Measurements from ENCODE around the gene GINS2. TPM values are rescaled to one million over a fixed set of nuclear protein-coding genes. Genes with fewer than 3 reads are reported as not detected.

The GINS2 gene
- total RNA-seq, 2 experiments from 2014 or later = 1.1 to 1.4 TPM

- intact Hi-C loops (cut with DNase I, micrococcal nuclease) = no loop called here
- no peak for DNase-seq
- Histone ChIP-seq H3K4me3 (ENCODE audit: low read length) (no peak overlapping the region), H3K27me3 (ENCODE audit: control insufficient read depth in 1 of 2, insufficient read depth in 2 of 2, low read length in 2 of 2) (no peaks in the 10 kb centered on the region), H3K9me3 (ENCODE audit: control insufficient read depth in 1 of 2, insufficient read depth in 1 of 2, low read length in 2 of 2) (peaks cover 0 to 11% of the 10 kb centered on the region in 2 experiments), H3K4me1 (ENCODE audit: insufficient read depth, low read length) (peaks cover 7% of the 10 kb centered on the region), H3K27ac (ENCODE audit: low read depth in 1 of 2, low read length in 2 of 2) (no peak overlapping the region), H3K36me3 (ENCODE audit: insufficient read depth, low read length) (peaks cover 13% of the 10 kb centered on the region)
- peaks cover 3% of the 10 kb centered on the region for H3K36me3 Mint-ChIP-seq (ENCODE audit: low read depth)
- CTCF ChIA-PET = interaction anchor here (1.2 kb wide), 1 partner anchor 10 kb away, joined by 4 read pairs; no protein-coding TSS in a partner anchor
- no peaks in the 10 kb centered on the region for H3K27me3 Mint-ChIP-seq
- POLR2A ChIA-PET = no interaction called here
- H3K4me1 Mint-ChIP-seq (ENCODE audit: low read depth) = no peaks in the 10 kb centered on the region
- TF ChIP-seq, protein P1, sequence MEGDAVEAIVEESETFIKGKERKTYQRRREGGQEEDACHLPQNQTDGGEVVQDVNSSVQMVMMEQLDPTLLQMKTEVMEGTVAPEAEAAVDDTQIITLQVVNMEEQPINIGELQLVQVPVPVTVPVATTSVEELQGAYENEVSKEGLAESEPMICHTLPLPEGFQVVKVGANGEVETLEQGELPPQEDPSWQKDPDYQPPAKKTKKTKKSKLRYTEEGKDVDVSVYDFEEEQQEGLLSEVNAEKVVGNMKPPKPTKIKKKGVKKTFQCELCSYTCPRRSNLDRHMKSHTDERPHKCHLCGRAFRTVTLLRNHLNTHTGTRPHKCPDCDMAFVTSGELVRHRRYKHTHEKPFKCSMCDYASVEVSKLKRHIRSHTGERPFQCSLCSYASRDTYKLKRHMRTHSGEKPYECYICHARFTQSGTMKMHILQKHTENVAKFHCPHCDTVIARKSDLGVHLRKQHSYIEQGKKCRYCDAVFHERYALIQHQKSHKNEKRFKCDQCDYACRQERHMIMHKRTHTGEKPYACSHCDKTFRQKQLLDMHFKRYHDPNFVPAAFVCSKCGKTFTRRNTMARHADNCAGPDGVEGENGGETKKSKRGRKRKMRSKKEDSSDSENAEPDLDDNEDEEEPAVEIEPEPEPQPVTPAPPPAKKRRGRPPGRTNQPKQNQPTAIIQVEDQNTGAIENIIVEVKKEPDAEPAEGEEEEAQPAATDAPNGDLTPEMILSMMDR (IDR thresholded peaks at IDR 0.05) = no peak
- no peak for ATAC-seq (ENCODE audit: poor library complexity)
- no peaks in the 10 kb centered on the region for H3K9me3 Mint-ChIP-seq
- no peak overlapping the region for H3K27ac Mint-ChIP-seq
- no peak overlapping the region for H3K4me3 Mint-ChIP-seq
Observed at GRCh38 chr16:85649411-85650134, 39.2 kb downstream of the GINS2 start.

DNA sequence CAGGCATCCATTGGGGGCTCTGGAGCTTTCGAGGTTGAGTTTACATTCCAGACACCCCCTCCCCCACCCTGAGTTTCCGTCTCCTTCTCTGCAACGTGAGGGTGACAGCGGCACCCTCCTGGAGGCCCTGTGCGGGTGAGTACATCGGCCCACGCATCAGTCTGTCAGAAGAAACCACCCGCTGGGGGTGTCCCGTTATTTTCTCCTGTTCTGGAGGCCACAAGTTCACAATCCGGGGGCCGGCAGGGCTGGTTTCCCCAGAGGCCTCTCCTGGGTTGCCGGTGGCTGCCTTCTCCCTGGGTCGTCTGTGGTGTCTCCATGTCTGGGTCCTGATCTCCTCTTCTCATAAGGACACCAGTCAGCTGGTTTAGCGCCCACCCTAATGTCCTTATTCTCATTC lies 39.9 kb downstream of the GINS2 start:
- ATAC-seq (ENCODE audit: poor library complexity) (no peak), DNase-seq (no peak)
- intact Hi-C loops (cut with DNase I, micrococcal nuclease) = no loop called here
- Histone ChIP-seq H3K9me3 (ENCODE audit: control insufficient read depth in 1 of 2, insufficient read depth in 1 of 2, low read length in 2 of 2) (peaks cover 0 to 11% of the 10 kb centered on the region in 2 experiments), H3K4me1 (ENCODE audit: insufficient read depth, low read length) (peaks cover 8% of the 10 kb centered on the region), H3K4me3 (ENCODE audit: low read length) (no peak overlapping the region), H3K27ac (ENCODE audit: low read depth in 1 of 2, low read length in 2 of 2) (no peak overlapping the region), H3K36me3 (ENCODE audit: insufficient read depth, low read length) (peaks cover 9% of the 10 kb centered on the region), H3K27me3 (ENCODE audit: control insufficient read depth in 1 of 2, insufficient read depth in 2 of 2, low read length in 2 of 2) (no peaks in the 10 kb centered on the region)
- TF ChIP-seq, protein P1 (IDR thresholded peaks at IDR 0.05) = no peak
- Mint-ChIP-seq H3K4me1 (ENCODE audit: low read depth) (no peaks in the 10 kb centered on the region), H3K27ac (no peak overlapping the region), H3K4me3 (no peak overlapping the region), H3K27me3 (no peaks in the 10 kb centered on the region), H3K36me3 (ENCODE audit: low read depth) (peaks cover 3% of the 10 kb centered on the region), H3K9me3 (no peaks in the 10 kb centered on the region)
- POLR2A ChIA-PET = no interaction called here
- CTCF ChIA-PET = no interaction called here

GRCh38 chr16:85648070-85648714 lies 40.6 kb downstream of the GINS2 start:
- no peak for ATAC-seq (ENCODE audit: poor library complexity)
- Mint-ChIP-seq H3K9me3 (no peaks in the 10 kb centered on the region), H3K4me1 (ENCODE audit: low read depth) (no peaks in the 10 kb centered on the region), H3K27ac (no peak overlapping the region), H3K36me3 (ENCODE audit: low read depth) (peaks cover 3% of the 10 kb centered on the region), H3K27me3 (no peaks in the 10 kb centered on the region), H3K4me3 (no peak overlapping the region)
- intact Hi-C loops (cut with DNase I, micrococcal nuclease) = no loop called here
- Histone ChIP-seq H3K9me3 (ENCODE audit: control insufficient read depth in 1 of 2, insufficient read depth in 1 of 2, low read length in 2 of 2) (peaks cover 0 to 11% of the 10 kb centered on the region in 2 experiments), H3K4me3 (ENCODE audit: low read length) (no peak overlapping the region), H3K4me1 (ENCODE audit: insufficient read depth, low read length) (peaks cover 13% of the 10 kb centered on the region), H3K27me3 (ENCODE audit: control insufficient read depth in 1 of 2, insufficient read depth in 2 of 2, low read length in 2 of 2) (no peaks in the 10 kb centered on the region), H3K27ac (ENCODE audit: low read depth in 1 of 2, low read length in 2 of 2) (no peak overlapping the region), H3K36me3 (ENCODE audit: insufficient read depth, low read length) (peaks cover 8% of the 10 kb centered on the region)
- TF ChIP-seq, protein P1 (IDR thresholded peaks at IDR 0.05) = no peak
- DNase-seq = no peak
- POLR2A ChIA-PET = no interaction called here
- CTCF ChIA-PET = no interaction called here

Data from CD4-positive, alpha-beta T cell (primary cell).